Stimulated activated CD4-positive, alpha-beta T cell treated with anti-CD3 and anti-CD28 coated beads, Interleukin-1b, Interleukin-23, amount 100 ng/mL, for 1 hour (primary cell): Measurements from ENCODE around the gene UNC13A.
"Not testable (repeated sequence)": the region's sequence is repeated elsewhere in the genome, so short reads cannot be mapped to it uniquely, and the experiment has no call there.

Experiments
- DNase-seq, 2 donors: peaks; one replicate each; pipeline ENCODE4 v3.0.0-alpha.2; 2020; ENCODE audit warnings: low read depth in 2 of 2

Gene UNC13A

GRCh38 chr19:17604372-17605025, 83.7 kb downstream of the UNC13A start:
- no peak for DNase-seq

GRCh38 chr19:17602872-17603510, 85.2 kb downstream of the UNC13A start:
- no peak for DNase-seq

- DNase-seq = no peak
Observed at GRCh38 chr19:17602217-17602616, 85.9 kb downstream of the UNC13A start.

- DNase-seq = no peak
Observed at GRCh38 chr19:17601683-17602082, 86.5 kb downstream of the UNC13A start.

GRCh38 chr19:17599780-17600179, 88.4 kb downstream of the UNC13A start:
- DNase-seq = no peak

GRCh38 chr19:17598953-17599352, 89.2 kb downstream of the UNC13A start:
- DNase-seq = no peak

GRCh38 chr19:17598063-17598462, 90.1 kb downstream of the UNC13A start:
- DNase-seq = not testable (repeated sequence)

GRCh38 chr19:17594296-17594695, 93.9 kb downstream of the UNC13A start:
- DNase-seq = not testable (repeated sequence)

- DNase-seq = no peak
Observed at GRCh38 chr19:17590866-17591265, 97.3 kb downstream of the UNC13A start.

GRCh38 chr19:17585395-17585794, 102.8 kb downstream of the UNC13A start:
- DNase-seq = not testable (repeated sequence)

- DNase-seq = no peak
Observed at GRCh38 chr19:17584132-17584531, 104.0 kb downstream of the UNC13A start.

GRCh38 chr19:17582613-17583012, 105.5 kb downstream of the UNC13A start:
- DNase-seq = no peak

- DNase-seq = no peak
Observed at GRCh38 chr19:17581211-17581874, 106.8 kb downstream of the UNC13A start.

GRCh38 chr19:17580470-17581144, 107.5 kb downstream of the UNC13A start:
- DNase-seq = no peak

- DNase-seq = no peak
Observed at GRCh38 chr19:17579661-17580244, 108.4 kb downstream of the UNC13A start.

- DNase-seq = no peak
Observed at GRCh38 chr19:17577457-17578097, 110.6 kb downstream of the UNC13A start.

GRCh38 chr19:17576758-17577456, 111.2 kb downstream of the UNC13A start:
- DNase-seq = no peak

GRCh38 chr19:17575871-17576757, 112.0 kb downstream of the UNC13A start:
- no peak for DNase-seq

- DNase-seq = no peak
Observed at GRCh38 chr19:17572638-17573037, 115.5 kb downstream of the UNC13A start.

GRCh38 chr19:17570791-17571190, 117.4 kb downstream of the UNC13A start:
- no peak for DNase-seq
